Measurements from ENCODE around the gene SSH2.

SSH2 gene

GRCh38 chr17:29594519-29595090 lies 335.4 kb downstream of the SSH2 start:
- TF ChIP-seq CTCF (IDR thresholded peaks at IDR 0.05; ENCODE audit: control insufficient read depth, insufficient read depth, low read depth, low read length, missing control alignments), result no peak
- H3K4me3 ChIP-seq (ENCODE audit: control insufficient read depth, low read depth, low read length), result no peak overlapping the region

GRCh38 chr17:29593591-29594518 lies 336.2 kb downstream of the SSH2 start:
- peak overlapping the region; percentile 55 for H3K4me3 ChIP-seq (ENCODE audit: control insufficient read depth, low read depth, low read length)
- peak; percentile 8 for TF ChIP-seq CTCF (IDR thresholded peaks at IDR 0.05; ENCODE audit: control insufficient read depth, insufficient read depth, low read depth, low read length, missing control alignments)
- no peak for DNase-seq (ENCODE audit: low read depth)

More at GRCh38 chr17:29594519-29595090, 335.4 kb downstream of the SSH2 start:
- no peak for DNase-seq (ENCODE audit: low read depth)

DNA sequence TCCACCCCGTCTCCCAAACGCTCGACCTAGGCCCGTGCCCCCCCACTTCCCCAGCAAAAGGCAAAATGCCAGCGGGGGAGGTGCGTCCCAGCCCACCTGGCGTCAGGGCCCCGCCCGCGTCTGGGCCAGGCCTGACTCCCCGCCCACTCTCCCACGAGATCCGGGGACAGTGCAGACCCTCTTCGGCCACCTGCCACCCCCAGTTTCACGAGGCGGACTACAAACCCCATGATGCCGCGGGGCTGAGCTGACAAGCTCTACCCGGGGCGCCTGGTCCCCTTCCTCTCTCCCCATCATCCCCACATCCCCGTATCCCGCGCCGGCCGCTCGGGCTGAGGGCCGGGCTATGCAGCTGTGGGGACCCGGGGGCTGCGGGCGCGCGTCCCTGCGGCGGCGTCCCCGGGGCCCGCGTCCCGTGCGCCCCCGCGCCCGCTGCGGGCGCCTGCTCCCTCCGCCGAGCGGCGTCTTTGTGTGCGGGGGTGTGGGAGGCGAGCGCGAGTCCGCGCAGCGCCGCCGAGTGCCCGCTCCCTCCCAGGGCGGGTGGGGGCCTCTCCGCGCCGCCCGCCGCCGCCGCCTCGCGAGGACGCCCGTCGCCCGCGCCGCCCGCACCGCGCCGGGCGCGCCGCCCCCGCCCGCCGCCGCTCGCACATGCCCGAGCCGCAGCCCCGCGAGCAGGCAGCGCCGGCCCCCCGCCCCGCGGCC lies 337.0 kb downstream of the SSH2 start, which contains the start of gene ANKRD13B:
Gene ANKRD13B, plus strand, starts transcription at position 283 of the 702 bp plus-strand sequence. CDS start 490 bp downstream, outside the sequence.
- H3K4me3 ChIP-seq (ENCODE audit: control insufficient read depth, low read depth, low read length), result peak within 1 kb of the TSS; percentile 55
- TF ChIP-seq CTCF (IDR thresholded peaks at IDR 0.05; ENCODE audit: control insufficient read depth, insufficient read depth, low read depth, low read length, missing control alignments), result no peak
- DNase-seq (ENCODE audit: low read depth), result no peak

GRCh38 chr17:29591737-29592608 lies 338.1 kb downstream of the SSH2 start:
- TF ChIP-seq CTCF (IDR thresholded peaks at IDR 0.05; ENCODE audit: control insufficient read depth, insufficient read depth, low read depth, low read length, missing control alignments), result peak; percentile 98
- peak overlapping the region; percentile 16 for H3K4me3 ChIP-seq (ENCODE audit: control insufficient read depth, low read depth, low read length)
- no peak for DNase-seq (ENCODE audit: low read depth)

DNA sequence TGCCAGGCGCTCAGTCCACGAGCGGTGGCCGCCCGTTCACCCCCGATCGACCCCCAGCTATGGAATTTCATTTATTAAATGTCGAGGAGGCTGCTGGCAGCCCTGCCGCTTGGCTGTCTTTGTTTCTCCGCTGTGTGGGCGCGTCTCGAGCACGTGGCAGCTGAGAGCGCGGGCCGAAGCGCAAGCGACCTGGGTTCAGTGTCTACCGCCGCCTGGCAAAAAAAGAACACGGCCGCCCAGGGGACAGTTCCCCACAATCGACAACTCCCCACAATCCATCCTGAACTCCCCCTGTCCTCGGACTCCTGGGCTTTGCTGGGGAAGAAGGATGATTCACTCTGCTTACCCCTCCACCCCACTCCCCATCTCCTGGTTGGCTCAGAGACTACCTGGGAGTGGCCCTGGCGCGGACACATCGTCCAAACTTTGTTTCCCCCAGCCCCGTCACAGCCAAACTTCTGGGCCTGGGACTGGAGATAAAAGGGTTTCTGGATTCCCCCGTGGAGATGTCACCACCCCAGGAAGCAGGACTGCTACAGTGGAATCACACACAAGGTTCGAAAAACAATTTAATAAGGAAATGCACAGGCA lies 338.8 kb downstream of the SSH2 start:
- TF ChIP-seq CTCF (IDR thresholded peaks at IDR 0.05; ENCODE audit: control insufficient read depth, insufficient read depth, low read depth, low read length, missing control alignments), result no peak
- H3K4me3 ChIP-seq (ENCODE audit: control insufficient read depth, low read depth, low read length), result peak overlapping the region; percentile 16

More for the DNA sequence above, 338.8 kb downstream of the SSH2 start:
- no peak for DNase-seq (ENCODE audit: low read depth)
